Activated CD8-positive, alpha-beta T cell treated with anti-CD3 and anti-CD28 coated beads, Interleukin-2, amount 10 ng/mL, durations not matched to agents 7 days and 5 days (primary cell): ENCODE data around the gene IL23R. TPM values are rescaled to one million over a fixed set of nuclear protein-coding genes. Genes with fewer than 3 reads are reported as not detected.
A peak's percentile ranks its signal among the peaks of the same experiment; 100 is the strongest.

Source experiments
- ATAC-seq: fragments of 150-1000 bp; cut with Tn5 transposase; one replicate; pipeline ENCODE4 v1.10.0; 2021; ENCODE audit warnings: moderate library complexity
- CTCF ChIA-PET: fragments of 350-600 bp; sonication (Branson Sonifier 250); formaldehyde crosslinking; loops from one replicate; lab custom pipeline; 2021; ENCODE audit warnings: antibody characterized with exemption; lab: Charles Lee
- POLR2A ChIA-PET: fragments of 350-600 bp; sonication (Branson Sonifier 250); formaldehyde crosslinking; loops from one replicate; lab custom pipeline; 2021; ENCODE audit warnings: antibody characterized with exemption; lab: Charles Lee
- DNase-seq: peaks from one replicate; pipeline ENCODE4 v3.0.0-alpha.2; 2020
- H3K27ac Mint-ChIP-seq: one replicate; pipeline ENCODE4 v1.8.0; 2021; ENCODE audit warnings: mild to moderate bottlenecking, mixed read lengths
- H3K27me3 Mint-ChIP-seq: one replicate; pipeline ENCODE4 v1.8.0; 2021; ENCODE audit warnings: low read depth, mixed read lengths
- H3K36me3 Mint-ChIP-seq: one replicate; pipeline ENCODE4 v1.8.0; 2021; ENCODE audit warnings: low read depth, mixed read lengths
- H3K4me1 Mint-ChIP-seq: one replicate; pipeline ENCODE4 v1.8.0; 2021; ENCODE audit warnings: low read depth, mixed read lengths
- H3K4me3 Mint-ChIP-seq: one replicate; pipeline ENCODE4 v1.8.0; 2021; ENCODE audit warnings: mild to moderate bottlenecking, mixed read lengths
- H3K9me3 Mint-ChIP-seq: one replicate; pipeline ENCODE4 v1.8.0; 2022; ENCODE audit warnings: mixed read lengths; ENCODE audit not compliant: insufficient read depth
- total RNA-seq, 2 experiments: library from RNA; stranded (reverse); gene quantifications; one replicate each; pipeline ENCODE4 v1.2.3, GENCODE V29; 2021

IL23R gene
- total RNA-seq, 2 experiments from 2014 or later = 0.45 to 0.47 TPM

DNA sequence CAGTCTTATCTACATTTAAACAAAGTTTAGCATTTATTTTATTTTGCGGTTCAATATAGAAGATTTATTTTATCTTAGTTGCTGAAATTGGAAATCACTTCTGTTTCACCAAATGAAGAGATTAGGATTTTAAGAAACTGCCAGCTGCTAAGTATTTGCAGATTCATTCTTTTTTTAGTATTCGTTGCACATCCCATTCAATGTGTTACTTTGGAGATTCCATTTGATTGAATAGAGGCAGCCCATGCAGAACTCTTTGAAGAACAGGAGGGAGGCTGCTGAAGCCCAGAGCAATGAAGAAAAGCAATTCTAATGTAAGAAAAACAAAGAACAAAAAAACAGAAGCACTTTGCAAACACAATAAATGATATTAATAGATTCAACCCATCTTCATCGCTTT lies 102.8 kb downstream of the IL23R start:
- Mint-ChIP-seq H3K27me3 (no peaks in the 10 kb centered on the region), H3K9me3 (peaks cover 7% of the 10 kb centered on the region), H3K27ac (no peak overlapping the region), H3K4me1 (peaks cover 15% of the 10 kb centered on the region), H3K4me3 (no peak overlapping the region), H3K36me3 (peaks cover 24% of the 10 kb centered on the region)
- POLR2A ChIA-PET = no interaction called here
- DNase-seq (no peak), ATAC-seq (no peak)
- CTCF ChIA-PET = no interaction called here

GRCh38 chr1:67270541-67270940 lies 104.3 kb downstream of the IL23R start:
- Mint-ChIP-seq H3K36me3 (peaks cover 24% of the 10 kb centered on the region), H3K27ac (no peak overlapping the region), H3K27me3 (no peaks in the 10 kb centered on the region), H3K4me1 (peaks cover 21% of the 10 kb centered on the region), H3K9me3 (peaks cover 7% of the 10 kb centered on the region), H3K4me3 (no peak overlapping the region)
- ChIA-PET POLR2A (no interaction called here), CTCF (interaction anchor here (1.0 to 3.0 kb wide), 2 partner anchors 8 to 57 kb away, joined by 3 to 13 read pairs; no protein-coding TSS in a partner anchor)
- DNase-seq = no peak
- no peak for ATAC-seq

GRCh38 chr1:67273591-67273990 lies 107.3 kb downstream of the IL23R start:
- ChIA-PET CTCF (interaction anchor here (2.3 to 2.6 kb wide), 2 partner anchors 11 kb away, joined by 19 to 23 read pairs; no protein-coding TSS in a partner anchor), POLR2A (interaction anchor here (1.8 kb wide), 1 partner anchor 34 kb away, joined by 7 read pairs; the partner anchor contains the start of gene IL12RB2)
- H3K27me3 Mint-ChIP-seq = no peaks in the 10 kb centered on the region
- H3K9me3 Mint-ChIP-seq = peaks cover 7% of the 10 kb centered on the region
- peaks cover 20% of the 10 kb centered on the region for H3K4me1 Mint-ChIP-seq
- peak overlapping the region; percentile 53 for H3K27ac Mint-ChIP-seq
- H3K4me3 Mint-ChIP-seq = no peak overlapping the region
- DNase-seq = no peak
- peaks cover 30% of the 10 kb centered on the region for H3K36me3 Mint-ChIP-seq
- ATAC-seq = no peak

- CTCF ChIA-PET = interaction anchor here (0.6 to 2.6 kb wide), 9 partner anchors 10 to 125 kb away, joined by 3 to 23 read pairs (median 5); no protein-coding TSS in a partner anchor
- H3K27ac Mint-ChIP-seq = peak overlapping the region; percentile 71
- peak overlapping the region; percentile 10 for H3K4me3 Mint-ChIP-seq
- no peaks in the 10 kb centered on the region for H3K27me3 Mint-ChIP-seq
- peaks cover 30% of the 10 kb centered on the region for H3K36me3 Mint-ChIP-seq
- H3K4me1 Mint-ChIP-seq = peaks cover 20% of the 10 kb centered on the region
- H3K9me3 Mint-ChIP-seq = peaks cover 7% of the 10 kb centered on the region
- ATAC-seq = peak; percentile 98
- DNase-seq = peak; percentile 44
- POLR2A ChIA-PET = interaction anchor here (0.7 to 1.8 kb wide), 5 partner anchors 13 to 155 kb away, joined by 3 to 7 read pairs (median 3); partner anchors contain the start of genes IL12RB2 and SERBP1
Measured at GRCh38 chr1:67274623-67275325, 108.5 kb downstream of the IL23R start.

- POLR2A ChIA-PET = no interaction called here
- CTCF ChIA-PET = interaction anchor here (1.0 to 1.5 kb wide), 4 partner anchors 9 to 132 kb away, joined by 3 to 4 read pairs (median 4); no protein-coding TSS in a partner anchor
Measured at GRCh38 chr1:67280696-67281095, 114.4 kb downstream of the IL23R start.

GRCh38 chr1:67281244-67281643 lies 115.0 kb downstream of the IL23R start:
- POLR2A ChIA-PET = no interaction called here
- peaks cover 11% of the 10 kb centered on the region for H3K4me1 Mint-ChIP-seq
- DNase-seq = no peak
- no peak overlapping the region for H3K27ac Mint-ChIP-seq
- no peak for ATAC-seq
- H3K27me3 Mint-ChIP-seq = no peaks in the 10 kb centered on the region
- no peak overlapping the region for H3K4me3 Mint-ChIP-seq
- H3K36me3 Mint-ChIP-seq = peaks cover 2% of the 10 kb centered on the region
- CTCF ChIA-PET = interaction anchor here (1.0 to 1.5 kb wide), 4 partner anchors 8 to 133 kb away, joined by 3 to 4 read pairs (median 4); no protein-coding TSS in a partner anchor
- no peaks in the 10 kb centered on the region for H3K9me3 Mint-ChIP-seq

More at GRCh38 chr1:67280696-67281095, 114.4 kb downstream of the IL23R start:
- Mint-ChIP-seq H3K27ac (no peak overlapping the region), H3K36me3 (peaks cover 6% of the 10 kb centered on the region), H3K4me1 (peaks cover 6% of the 10 kb centered on the region), H3K27me3 (no peaks in the 10 kb centered on the region), H3K9me3 (no peaks in the 10 kb centered on the region), H3K4me3 (no peak overlapping the region)
- DNase-seq (no peak), ATAC-seq (no peak)

- POLR2A ChIA-PET = no interaction called here
Measured at GRCh38 chr1:67285780-67286488, 119.7 kb downstream of the IL23R start.

GRCh38 chr1:67290236-67290635 lies 124.0 kb downstream of the IL23R start:
- no peak overlapping the region for H3K27ac Mint-ChIP-seq
- peaks cover 7% of the 10 kb centered on the region for H3K36me3 Mint-ChIP-seq
- no peak overlapping the region for H3K4me3 Mint-ChIP-seq
- no peaks in the 10 kb centered on the region for H3K27me3 Mint-ChIP-seq
- DNase-seq (no peak), ATAC-seq (no peak)
- POLR2A ChIA-PET = no interaction called here
- CTCF ChIA-PET = interaction anchor here (1.3 to 1.7 kb wide), 2 partner anchors 10 kb away, joined by 4 read pairs; no protein-coding TSS in a partner anchor
- peaks cover 7% of the 10 kb centered on the region for H3K9me3 Mint-ChIP-seq
- H3K4me1 Mint-ChIP-seq = peaks cover 31% of the 10 kb centered on the region

More at GRCh38 chr1:67285780-67286488, 119.7 kb downstream of the IL23R start:
- Mint-ChIP-seq H3K27me3 (no peaks in the 10 kb centered on the region), H3K4me3 (no peak overlapping the region), H3K9me3 (no peaks in the 10 kb centered on the region), H3K27ac (no peak overlapping the region), H3K36me3 (no peaks in the 10 kb centered on the region), H3K4me1 (peaks cover 22% of the 10 kb centered on the region)
- CTCF ChIA-PET = interaction anchor here (0.6 to 4.0 kb wide), 8 partner anchors 9 to 215 kb away, joined by 3 to 19 read pairs (median 5); no protein-coding TSS in a partner anchor
- DNase-seq (no peak), ATAC-seq (peak; percentile 81)

DNA sequence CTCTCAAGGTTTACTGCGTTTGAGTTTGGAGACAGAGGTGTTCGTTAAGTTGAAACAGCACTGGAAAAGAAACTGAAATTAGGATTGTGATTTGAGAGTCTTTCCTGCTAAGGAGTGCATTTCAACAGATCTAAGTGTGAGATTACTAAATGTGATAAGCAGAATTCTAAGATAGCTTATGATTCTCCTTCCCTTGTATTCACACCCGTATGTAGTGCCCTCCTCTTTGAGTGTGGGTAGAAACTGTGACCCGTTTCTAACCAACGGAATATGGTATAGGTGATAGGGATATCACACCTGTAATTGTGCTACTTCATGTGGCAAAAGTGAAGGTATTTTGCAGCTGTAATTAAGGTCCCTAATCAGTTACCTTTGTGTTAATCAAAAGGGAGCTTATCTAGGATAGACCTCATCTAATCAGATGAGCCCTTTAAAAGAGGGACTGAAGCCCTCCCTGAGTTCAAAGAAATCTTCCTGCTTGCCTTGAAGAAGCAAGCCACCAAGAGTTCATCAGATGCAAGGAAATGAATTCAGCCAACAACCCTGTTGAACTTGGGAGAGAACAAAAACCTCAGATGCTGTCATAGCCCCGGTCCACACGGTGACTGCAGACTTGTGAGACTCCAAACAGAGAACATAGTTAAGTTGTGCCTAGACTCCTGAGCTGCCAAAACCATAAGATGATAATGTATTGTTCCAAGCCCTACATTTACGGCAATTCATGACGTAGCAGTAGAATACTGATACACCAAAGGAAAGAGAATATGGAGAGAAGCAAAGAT lies 128.8 kb downstream of the IL23R start:
- POLR2A ChIA-PET = interaction anchor here (0.5 to 1.5 kb wide), 4 partner anchors 37 to 135 kb away, joined by 3 to 6 read pairs (median 3); partner anchors contain the start of gene SERBP1
- ATAC-seq (peak; percentile 58), DNase-seq (no peak)
- Mint-ChIP-seq H3K27ac (peak overlapping the region; percentile 74), H3K4me1 (peaks cover 20% of the 10 kb centered on the region), H3K27me3 (no peaks in the 10 kb centered on the region), H3K36me3 (peaks cover 10% of the 10 kb centered on the region), H3K4me3 (no peak overlapping the region), H3K9me3 (peaks cover 7% of the 10 kb centered on the region)
- CTCF ChIA-PET = interaction anchor here (0.6 to 2.5 kb wide), 10 partner anchors 10 to 206 kb away, joined by 3 to 7 read pairs (median 4); partner anchors contain the start of gene IL12RB2

DNA sequence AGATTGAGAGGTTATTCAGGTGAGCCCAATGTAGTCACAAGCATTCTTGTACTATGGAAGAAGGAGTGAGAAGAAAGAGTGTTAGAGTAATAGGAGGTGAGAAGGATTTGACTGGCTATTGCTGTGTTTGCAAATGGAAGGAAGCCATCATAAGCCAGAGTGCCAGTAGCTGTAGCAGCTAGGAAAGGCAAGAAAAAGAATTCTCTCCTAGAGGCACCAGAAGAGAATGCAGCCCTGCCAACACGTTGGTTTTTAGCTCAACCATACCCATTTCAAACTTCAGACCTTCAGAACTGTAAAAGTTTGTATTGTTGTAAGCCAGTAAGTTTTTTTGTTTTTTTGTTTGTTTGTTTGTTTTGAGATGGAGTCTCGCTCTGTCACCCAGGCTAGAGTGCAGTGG lies 132.5 kb downstream of the IL23R start:
- peaks cover 47% of the 10 kb centered on the region for H3K4me1 Mint-ChIP-seq
- peaks cover under 1% of the 10 kb centered on the region for H3K9me3 Mint-ChIP-seq
- H3K36me3 Mint-ChIP-seq = peaks cover 11% of the 10 kb centered on the region
- DNase-seq = no peak
- POLR2A ChIA-PET = interaction anchor here (0.6 kb wide), 2 partner anchors 10 to 344 kb away, joined by 3 read pairs; no protein-coding TSS in a partner anchor
- no peak for ATAC-seq
- no peak overlapping the region for H3K4me3 Mint-ChIP-seq
- H3K27ac Mint-ChIP-seq = no peak overlapping the region
- H3K27me3 Mint-ChIP-seq = no peaks in the 10 kb centered on the region
- CTCF ChIA-PET = interaction anchor here (0.7 to 1.2 kb wide), 5 partner anchors 10 to 87 kb away, joined by 3 to 4 read pairs (median 3); no protein-coding TSS in a partner anchor
